GM18870 (cell line): ENCODE data around the gene RGN.
"Not testable (repeated sequence)": the region's sequence is repeated elsewhere in the genome, so short reads cannot be mapped to it uniquely, and the experiment has no call there.

Experiments used
- ATAC-seq: cut with Tn5 transposase; IDR thresholded peaks from one replicate; pipeline ENCODE4 v1.9.1; 2021; ENCODE audit warnings: moderate library complexity; ENCODE audit not compliant: unreplicated experiment

Gene RGN

DNA sequence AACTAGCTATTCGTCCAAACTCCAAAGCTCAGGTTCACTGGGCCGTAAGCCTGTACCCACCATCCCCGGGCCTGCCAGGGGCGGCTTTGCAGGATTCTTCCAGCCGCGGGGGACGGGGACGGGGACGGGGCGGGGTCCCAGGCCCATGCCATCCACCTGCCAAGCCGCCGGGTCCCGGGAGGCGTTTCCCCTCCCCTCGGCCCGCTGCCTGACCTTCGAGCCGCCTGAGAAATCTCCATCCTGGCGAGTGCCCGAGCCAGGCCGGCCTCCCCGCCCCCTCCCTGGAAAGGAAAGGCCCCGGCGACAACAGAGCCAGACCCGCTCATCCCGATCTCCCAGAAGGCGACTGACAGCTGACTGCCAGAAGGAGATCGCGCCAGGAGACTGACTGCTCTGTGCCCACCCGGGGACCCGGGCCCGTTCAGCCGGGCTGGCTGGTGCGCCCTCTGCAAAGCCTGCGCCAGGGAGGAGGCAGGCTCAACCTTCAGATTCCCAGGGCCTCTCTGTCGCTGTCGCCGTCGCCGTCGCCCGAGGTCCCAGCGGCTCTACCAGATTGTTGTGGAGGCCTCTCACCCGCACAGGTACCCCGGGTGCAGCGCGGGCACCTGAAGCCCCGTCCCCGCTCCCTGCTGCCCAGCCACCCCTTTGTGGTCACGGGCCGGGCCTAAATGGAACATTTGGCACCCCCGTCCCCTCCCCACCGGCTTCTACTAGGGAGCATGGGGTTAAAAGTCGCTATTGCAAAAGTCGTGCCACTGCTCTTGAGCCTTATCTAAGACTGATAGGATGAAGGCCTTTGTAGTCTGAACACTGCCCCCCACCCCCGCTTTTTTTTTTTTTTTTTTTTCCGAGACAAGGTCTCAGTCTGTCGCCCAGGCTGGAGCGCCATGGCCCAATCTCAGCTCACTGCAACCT, at the start of gene RGN:
Gene RGN (plus strand): TSS at position 315 of the 915 bp plus-strand sequence. CDS start 2,702 bp downstream, outside the sequence.
- no peak for ATAC-seq

DNA sequence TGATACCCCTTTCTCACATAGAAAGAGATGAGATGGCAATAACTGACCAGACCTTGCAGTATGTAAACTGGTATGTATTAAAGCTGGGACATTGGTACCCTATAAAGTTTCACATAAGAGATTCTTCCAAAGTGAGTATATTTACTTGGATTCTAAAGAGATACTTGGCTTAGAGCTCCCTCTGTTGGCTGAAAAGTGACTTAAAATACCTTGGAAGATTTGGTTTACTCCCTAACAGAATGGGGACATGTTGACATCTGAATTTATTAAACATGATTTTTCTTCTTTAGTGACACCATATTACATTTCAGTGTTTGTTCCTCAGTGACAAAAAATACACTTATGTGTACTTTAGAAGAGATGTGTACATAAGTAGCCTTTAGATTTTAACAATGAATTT, 47.9 kb upstream of the RGN start:
- no peak for ATAC-seq

DNA sequence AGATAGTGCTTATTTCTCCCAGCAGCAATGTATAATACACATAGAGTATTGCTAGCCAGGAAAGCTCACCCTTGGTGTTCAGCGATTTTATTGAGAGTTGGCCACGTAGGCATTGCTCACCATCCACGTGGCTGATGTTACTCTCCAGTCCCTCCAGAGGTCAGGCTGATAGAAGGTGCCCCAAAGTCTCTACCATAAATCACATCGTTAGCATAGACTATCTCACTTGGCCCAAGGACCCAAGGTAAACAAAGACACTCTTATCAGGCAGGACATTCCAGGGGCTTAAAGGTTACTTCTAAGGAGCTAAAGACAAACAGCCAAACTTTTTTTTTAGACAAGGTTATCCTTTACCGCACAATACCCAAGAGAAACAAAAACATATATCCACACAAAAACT, 30.3 kb upstream of the RGN start:
- no peak for ATAC-seq

DNA sequence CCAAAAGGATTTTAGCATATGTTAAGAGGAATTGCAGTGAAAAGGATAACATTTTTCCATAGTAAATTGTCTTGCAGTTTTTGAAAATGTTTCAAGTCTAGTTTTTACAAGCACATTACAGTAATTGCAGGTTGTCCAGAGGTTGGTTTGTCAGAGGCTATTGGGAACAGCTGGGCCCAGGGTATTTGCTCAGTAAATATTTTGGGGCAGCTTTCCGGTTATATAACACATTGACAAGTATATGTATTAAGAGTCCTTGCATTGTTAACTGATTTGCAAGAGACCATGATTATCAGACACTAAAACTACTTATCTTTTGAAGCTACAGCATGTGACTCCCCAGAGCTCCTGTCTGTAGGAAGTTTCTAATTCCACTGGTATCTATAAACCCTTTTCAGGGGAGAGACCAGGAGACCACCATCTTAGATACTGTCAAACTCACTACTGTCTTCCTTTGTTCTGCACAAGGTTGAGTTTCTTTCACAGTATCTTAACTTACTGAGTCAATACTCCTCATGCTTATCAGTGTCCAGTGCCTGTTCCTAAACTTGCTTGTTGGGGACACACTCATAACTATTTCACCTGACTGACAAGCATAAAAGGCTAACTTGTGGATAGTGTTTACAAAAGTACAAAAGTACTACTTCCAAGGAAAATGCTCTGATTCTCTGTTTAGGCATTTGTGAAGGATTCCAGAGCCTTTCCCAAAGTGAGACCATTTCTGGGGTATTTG, 18.9 kb upstream of the RGN start:
- no peak for ATAC-seq

DNA sequence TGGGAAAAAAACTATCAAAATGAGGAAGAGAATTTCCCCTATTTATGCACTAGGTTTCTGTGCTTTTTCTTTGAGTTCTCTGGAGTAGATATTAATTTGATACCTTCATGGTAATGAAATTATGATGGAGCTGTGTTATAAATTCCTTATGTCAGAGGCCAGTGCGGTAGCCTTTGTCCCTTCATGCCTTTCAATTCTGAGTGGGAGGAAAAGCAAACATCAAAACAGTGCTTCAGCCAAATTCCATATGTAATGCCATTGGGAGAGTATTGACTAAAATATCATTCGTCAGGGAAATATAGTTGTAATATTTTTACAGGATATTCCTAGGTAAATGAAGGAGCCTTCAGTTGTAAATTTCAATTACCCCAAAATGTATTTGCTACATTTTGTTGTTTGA, 17.5 kb upstream of the RGN start:
- no peak for ATAC-seq

DNA sequence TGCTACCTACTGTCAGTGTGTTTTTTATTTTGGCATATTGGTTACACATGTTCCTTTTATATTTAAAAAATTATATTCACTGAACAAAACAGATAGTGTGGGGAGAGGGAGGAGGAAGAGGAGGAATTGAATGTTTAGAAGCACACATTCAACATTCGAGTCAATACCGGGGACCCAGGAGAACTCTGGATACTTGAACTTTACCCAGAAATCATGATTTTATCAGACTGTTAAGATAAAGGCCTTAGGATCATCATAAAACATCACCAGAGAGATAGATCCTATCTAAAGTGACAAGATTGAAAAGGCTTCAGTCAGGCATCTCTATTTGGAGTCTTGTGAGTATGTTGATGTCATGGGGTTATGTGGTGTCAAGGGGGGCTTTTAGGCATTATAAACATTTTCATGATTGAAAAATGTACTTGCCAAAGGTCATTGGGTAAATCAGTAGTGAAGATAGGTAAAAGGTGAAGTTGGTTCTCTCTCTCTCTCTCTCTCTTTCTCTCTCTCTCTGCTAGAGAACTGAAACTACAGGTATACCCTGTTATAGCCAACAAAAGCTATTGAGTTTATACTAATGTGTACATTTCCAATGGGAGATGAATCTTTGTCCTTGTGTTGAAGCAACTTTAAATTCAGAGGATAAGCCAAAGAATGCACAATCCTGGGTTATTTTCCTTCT, 16.9 kb upstream of the RGN start:
- no peak for ATAC-seq

DNA sequence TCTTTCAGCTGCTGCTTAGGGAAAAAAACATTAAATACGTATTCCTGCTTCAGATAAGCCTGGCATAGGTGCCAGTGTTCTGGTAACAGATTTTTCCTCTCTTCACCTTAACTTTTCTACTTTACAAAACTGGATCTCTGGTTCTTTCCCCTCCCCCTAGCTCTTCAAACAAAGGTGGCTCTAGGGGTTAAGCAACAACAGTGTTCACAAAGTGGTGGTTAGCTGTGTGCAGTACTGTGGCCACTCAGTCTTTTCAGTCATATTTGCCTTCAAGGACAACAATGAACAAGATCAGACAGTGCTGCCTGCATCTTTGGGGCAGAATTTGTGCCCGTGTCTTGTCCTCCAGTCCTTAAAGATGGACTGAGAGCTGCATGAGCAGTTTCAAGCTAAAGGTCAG, 15.1 kb upstream of the RGN start:
- no peak for ATAC-seq

DNA sequence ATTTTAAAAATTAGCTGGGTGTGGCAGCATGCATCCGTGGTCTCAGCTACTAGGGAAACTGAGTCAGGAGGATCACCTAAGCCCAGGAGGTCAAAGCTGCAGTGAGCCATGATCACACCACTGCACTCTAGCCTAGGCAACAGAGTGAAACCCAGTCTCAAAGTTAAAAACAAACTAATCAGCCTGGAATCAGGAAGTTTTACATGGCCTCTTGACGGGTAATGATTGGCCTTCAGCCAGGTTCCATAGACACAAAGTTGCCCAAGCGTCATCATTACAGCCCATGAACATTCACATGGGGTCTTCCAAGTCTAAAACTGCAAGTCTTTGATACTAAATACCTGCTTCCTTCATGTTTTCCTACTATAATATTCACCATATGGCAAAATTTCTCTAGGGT, 10.0 kb upstream of the RGN start:
- ATAC-seq, result no peak

DNA sequence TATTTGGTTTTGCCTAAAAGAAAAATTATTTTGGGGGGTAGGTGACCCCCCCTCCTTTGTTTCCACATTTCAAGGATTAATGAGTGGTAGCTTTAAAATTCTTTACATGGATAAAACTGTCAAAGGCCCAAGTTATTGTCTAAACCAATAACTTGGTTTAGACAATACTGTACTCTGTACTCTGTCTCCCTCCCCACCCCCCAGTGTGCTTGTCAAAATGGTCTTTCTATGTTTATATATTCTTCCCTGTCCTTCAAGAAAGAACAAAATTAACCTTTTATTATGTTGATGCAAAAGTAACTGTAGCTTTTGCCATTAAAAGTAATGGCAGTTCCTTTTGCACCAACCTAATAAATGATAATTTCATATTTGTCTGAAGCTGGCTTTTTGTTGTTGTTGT, 9.5 kb upstream of the RGN start:
- no peak for ATAC-seq

DNA sequence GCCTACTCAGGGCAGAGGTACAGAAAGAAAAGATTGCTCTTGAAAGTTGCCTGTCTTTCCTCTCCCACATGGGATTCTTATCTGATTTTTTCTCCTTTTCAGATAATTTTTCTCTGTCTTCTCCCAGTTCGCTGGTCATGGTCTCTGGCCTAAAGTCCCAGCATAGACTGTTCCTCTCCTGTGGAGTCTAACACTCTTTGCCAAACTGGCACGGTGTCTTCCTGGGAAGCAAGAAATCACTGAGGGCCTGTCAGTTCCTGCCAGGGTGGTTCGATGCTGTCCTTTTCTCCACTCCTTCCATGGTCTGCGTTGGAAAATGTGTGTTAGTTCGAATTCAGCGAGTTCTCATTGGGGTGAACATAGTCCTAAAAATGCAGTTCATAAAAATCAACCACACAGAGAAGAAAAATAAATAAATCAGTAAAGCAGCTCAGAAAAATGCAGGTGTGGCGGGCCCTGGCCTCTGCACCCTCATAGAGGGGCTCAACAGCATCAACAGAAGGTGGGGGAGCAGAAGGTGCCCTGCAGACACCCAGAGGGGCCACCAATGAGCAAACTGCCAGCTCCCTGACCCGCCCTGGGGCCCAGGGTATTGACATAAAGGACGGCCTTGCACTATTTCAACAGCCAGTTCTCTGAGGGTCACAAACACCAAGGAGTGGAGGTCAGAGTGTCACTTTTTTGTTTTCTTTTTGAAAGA, 2.1 kb downstream of the RGN start:
- no peak for ATAC-seq

DNA sequence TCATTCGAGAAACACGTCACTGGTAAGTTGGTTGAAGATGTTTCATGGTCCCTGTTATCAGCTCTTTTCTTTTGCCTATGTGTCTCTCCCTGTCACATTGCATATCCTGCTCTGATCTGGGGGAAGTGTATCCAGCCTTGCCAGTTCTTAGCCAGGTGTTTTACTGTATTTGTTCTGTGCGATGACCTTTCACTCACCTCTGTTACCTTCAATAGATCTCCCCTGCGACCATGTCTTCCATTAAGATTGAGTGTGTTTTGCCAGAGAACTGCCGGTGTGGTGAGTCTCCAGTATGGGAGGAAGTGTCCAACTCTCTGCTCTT, 2.6 kb downstream of the RGN start:
- no peak for ATAC-seq

DNA sequence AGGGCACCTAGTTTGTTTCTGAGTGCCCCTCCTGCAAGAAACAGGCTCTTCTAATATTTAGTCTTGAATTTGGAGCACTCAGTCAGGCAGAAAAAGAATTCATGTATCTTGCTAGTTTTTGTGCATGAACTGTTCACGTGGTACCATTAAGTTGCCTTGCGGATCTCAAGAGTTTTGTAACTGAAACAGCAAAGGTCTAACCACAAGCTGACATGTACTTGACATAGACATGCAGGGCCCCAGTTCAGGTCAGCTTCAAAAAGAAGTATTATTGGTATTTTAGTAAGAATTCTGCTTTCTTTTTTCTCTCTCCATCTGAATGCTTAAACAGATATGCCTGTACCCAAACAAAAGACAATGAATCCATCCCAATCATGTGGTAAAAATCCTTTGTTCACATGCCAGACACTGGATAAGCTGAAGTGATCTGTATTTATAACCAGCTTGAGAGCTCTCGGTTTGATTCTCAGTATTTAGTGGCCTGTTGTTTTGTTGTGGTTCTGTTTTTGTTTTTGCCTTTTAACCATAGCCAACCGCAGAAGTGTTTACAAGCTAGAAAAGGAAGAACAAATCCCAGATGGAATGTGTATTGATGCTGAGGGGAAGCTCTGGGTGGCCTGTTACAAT, 13.0 kb downstream of the RGN start:
- no peak for ATAC-seq

DNA sequence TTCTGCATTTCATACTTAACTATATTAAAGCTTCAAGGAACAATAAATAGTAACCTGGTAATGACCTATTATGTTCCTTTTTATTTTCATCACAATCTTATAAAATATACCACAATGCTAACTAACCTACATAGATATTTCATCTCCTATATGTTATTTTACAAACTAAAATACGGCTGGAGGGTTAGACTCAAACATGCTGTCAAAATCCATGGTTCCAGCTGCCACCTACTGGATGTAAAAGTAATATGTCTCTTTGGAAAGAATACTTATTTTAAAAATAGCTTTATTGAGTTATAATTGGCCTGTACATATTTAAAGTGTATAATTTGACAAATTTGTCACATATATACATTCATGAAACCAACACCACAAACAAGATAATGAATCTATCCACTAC, 15.0 kb downstream of the RGN start:
- no peak for ATAC-seq

DNA sequence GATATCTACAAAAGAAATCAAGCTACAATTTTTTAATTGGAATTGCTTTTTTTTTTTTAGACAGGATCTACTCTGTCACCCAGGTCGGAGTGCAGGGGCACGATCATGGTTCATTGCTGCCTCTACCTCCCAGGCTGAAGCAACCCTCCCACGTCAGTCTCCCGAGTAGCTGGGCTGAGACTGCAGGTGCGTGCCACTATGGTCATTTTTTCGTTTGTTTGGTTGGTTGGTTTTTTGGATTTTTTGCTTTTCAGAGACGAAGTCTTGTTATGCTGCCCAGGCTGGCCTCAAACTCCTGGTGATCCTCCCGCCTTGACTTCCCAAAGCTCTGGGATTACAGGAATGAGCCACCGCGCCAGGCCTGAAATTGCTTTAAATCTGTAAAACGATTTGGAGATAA, 15.6 kb downstream of the RGN start:
- no peak for ATAC-seq

DNA sequence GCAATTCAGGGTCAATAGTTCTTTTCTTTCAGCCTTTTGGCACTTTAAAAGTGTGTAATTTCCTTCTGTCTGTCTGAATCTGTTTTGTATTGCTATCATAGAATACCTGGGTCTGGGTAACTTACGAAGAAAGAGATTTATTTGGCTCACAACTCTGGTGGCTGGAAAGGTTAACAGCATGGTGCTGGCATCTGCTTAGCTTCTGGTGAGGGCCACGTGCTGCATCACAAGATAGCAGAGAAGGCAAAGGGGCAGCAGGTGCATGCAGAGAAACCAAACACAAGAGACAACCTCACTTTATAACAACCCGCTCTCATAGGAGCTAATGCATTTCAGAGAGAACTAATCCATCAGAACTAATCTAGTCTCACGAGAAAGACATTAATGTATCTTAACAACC, 18.8 kb downstream of the RGN start:
- ATAC-seq, result no peak

DNA sequence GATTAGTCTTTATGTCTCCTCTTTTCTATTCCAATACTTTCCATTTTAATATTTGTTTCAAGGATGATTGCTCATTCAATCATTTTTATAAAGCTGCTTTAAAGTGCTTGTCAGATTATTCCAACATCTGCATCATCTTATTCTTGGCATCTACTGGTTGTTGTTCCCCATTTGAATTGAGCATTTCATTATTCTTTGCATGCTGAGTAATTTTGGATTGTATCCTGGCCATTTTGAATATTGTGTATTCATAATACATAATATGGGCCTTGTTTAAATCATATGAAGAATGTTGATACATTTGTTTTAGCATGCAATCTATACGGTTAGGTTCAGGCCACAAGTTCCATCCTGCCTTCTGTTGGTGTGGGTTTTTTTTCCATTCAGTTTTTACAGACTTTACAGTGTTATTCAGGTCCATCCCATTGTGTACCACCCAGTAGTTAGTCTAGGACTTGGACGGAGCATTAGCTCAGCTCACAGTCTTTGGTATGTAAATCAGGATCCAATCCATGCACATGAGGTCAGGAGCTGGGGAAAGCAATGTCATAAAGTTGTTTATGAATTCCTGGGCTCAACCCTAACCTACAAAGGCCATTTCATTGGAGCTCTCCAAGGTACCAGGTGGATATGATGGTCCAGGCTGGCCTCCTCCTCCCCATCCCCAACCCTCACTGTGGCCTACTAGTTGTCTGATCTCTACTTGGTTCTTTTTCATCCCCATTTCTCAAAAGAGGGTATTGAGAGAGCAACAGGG, 20.3 kb downstream of the RGN start:
- ATAC-seq, result no peak

DNA sequence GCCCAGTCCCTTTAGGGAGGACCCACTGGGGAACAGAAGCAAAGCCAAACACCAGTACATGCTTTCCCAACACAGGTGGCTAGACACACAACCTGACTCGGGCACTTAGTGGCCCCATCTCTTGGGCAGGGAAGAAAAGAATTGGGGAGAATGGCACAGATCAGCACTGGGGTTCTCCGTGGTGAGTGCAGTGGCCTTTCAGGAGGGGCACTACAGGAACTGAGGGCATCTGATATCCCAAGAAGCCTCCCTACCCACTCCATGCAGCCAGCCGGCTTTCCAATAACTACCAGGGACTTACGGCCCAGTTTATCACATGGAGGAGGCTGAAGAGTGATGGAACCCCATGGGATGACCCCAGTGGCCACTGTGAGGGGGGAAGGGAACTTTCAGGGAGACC, 23.0 kb downstream of the RGN start:
- ATAC-seq, result no peak

DNA sequence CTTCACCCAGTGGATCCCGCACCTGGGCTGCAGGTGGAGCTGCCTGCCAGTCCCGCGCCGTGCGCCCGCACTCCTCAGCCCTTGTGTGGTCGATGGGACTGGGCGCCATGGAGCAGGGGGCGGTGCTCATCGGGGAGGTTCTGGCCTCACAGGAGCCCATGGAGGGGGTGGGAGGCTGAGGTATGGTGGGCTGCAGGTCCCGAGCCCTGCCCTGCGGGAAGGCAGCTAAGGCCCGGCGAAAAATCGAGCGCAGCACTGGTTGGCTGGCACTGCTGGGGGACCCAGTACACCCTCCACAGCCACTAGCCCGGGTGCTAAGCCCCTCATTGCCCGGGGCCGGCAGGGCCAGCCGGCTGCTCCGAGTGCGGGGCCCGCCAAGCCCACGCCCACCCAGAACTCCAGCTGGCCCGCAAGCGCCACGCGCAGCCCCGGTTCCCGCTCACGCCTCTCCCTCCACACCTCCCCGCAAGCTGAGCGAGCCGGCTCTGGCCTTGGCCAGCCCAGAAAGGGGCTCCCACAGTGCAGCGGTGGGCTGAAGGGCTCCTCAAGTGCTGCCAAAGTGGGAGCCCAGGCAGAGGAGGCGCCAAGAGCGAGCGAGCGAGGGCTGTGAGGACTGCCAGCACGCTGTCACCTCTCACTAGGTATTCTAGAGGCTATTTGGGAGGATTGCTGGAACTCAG, 32.8 kb downstream of the RGN start:
- not testable (repeated sequence) for ATAC-seq

DNA sequence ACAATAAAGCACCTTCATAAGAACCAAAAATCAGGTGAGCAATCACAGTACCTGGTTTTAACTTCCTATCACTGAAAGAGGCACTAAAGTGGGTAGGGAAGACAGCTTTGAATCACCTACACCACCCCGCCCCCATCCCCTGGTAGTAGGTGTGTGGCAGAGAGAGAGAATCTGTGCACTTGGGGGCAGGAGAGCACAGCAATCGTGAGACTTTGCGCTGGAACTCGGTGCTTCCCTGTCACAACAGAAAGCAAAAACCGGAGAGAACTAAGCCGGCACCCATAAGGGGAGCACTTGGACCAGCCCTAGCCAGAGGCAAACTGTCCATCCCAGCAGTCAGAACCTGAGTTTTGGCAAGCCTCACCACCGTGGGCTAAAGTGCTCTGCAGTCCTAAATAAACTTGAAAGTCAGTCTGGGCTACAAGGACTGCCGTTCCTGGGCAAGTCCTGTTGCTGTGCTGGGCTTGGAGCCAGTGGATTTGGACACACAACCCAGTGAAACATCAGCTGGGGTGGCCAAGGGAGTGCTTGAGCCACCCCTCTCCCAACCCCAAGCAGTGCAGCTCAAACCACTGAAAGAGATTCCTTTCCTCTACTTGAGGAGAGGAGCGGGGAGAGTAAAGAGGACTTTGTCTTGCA, 34.2 kb downstream of the RGN start:
- no peak for ATAC-seq
